GM19193 (cell line): ENCODE measurements around the gene CAMLG.

Experiments used
- POLR2A ChIP-seq: IDR thresholded peaks from 4 replicates; pipeline ENCODE4 v1.6.1; 2011; ENCODE audit not compliant: insufficient read depth, insufficient read length; ENCODE audit errors: extremely low read depth

The CAMLG gene

DNA sequence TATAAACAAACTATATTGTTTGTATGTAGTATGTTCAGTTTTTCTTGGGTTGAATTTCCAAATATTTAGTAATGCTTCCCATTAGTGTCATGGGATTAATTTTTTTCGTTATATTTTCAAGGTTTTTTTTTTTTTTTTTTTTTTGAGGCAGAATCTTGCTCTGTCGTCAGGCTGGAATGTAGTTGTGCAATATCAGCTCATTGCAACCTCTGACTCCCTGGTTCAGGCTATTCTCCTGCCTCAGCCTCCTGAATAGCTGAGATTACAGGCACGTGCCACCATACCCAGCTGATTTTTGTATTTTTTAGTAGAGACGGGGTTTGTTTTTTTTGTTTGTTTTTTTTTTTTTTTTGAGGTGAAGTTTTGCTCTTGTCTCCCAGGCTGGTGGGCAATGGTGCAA is 30.9 kb downstream of the CAMLG start:
- TF ChIP-seq POLR2A: no peak

DNA sequence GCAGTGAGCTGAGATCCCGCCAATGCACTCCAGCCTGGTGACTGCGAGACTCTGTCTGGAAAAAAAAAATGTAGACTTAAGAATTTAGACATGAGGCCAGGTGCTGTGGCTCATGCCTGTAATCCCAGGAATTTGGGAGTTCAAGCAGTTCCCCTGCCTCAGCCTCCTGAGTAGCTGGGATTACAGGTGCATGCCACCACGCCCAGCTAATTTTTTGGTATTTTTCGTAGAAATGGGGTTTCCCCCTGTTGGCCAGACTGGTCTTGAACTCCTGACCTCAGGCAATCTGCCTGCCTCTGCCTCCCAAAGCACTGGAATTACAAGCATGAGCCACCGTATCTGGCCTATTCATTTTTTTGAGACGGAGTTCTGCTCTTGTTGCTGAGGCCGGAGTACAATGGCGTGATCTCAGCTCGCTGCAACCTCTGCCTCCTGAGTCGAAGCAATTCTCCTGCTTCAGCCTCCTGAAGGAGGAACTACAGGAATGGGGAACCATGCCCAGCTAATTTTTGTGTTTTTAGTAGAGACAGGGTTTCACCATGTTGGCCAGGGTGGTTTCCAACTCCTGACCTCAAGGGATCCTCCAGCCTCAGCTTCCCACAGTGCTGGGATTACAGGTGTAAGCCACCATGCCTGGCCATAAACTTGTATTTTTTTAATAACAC is 34.2 kb downstream of the CAMLG start:
- TF ChIP-seq POLR2A: no peak

DNA sequence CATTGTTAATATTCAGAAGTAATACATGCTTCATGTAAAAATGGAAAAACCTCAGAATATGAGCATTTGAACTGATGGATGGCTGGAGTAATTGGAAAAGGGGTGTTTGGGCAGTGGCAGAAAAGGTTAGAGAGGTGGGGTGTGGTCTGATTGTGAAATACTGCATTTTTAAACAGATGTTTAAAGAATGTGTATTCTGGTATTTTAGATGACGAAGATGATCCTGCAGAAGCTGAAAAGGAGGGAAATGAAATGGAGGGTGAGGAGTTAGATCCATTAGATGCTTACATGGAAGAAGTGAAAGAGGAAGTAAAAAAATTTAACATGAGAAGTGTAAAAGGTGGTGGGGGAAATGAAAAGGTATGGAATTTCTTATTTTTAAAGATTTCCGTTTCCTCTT is 39.0 kb downstream of the CAMLG start:
- TF ChIP-seq POLR2A: no peak

DNA sequence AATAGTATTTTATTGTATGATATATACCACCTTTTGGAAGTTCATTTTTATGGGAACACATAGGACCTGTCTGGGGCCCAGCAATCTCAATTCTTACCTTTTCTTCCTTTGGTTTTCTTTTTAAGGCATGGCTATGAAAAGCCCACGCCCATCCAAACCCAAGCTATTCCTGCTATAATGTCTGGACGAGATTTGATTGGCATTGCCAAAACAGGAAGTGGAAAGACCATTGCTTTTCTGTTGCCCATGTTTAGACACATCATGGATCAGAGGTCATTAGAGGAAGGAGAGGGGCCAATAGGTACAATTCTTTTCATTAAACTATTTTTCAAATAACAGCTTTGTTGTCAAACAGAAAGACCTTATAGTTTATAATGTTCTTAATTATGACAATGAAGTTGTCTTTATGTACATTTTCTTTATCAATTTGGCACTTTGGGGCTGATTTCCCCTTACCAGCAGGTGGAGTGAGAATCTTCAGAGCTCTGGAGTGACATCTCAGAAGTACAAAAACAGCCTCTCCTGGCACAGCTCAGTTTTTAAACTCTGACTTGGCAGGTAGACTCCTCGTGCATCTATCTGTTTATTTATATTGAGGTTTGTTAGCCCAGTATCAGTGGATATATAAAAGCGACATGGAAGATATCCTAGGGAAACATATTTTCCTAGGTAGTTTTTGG is 46.0 kb downstream of the CAMLG start:
- no peak for TF ChIP-seq POLR2A

DNA sequence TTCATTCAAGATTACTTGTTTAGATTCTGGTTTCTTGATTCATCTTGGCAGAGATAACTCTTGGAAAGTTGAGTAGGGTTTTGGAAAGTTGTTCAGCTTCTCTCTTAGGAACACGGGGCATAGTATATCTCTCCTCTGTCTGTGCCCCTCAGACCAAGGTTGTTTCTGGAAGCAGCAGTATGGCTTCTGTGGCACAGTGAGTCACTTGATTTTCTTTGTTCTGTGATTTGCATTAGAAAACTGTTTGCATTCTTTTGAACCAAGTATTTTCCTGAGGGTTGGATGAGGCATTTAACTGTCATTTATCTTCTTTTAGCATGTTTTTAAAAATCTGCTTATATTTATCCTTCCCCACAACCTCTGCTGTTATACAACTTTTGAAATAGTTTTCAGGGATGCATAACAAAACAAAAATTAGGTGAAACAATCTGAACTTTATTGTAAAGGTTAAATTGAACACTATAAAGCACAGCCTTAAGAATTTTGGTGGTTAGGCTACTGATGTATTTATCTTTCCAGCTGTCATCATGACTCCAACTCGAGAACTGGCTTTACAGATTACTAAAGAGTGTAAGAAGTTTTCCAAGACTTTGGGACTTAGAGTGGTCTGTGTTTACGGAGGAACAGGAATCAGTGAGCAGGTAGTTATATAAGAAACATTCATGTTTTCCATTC is 46.7 kb downstream of the CAMLG start:
- no peak for TF ChIP-seq POLR2A

DNA sequence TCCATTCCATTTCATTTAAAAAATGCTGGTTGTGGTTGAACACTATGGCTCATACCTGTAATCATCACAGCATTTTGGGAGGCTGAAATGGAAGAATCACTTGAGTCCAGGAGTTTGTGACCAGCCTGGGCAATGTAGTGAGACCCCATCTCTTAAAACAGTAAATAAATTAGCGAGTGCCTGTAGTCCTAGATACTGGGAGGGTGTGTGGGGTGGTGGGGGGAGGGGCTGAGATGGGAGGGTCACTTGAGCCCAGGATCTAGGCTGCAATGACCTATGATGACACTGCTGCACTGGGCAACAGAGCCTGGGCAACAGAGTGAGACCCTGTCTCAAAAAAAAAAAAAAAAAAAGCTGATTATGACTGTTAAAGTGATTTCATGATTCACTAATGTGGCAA is 49.3 kb downstream of the CAMLG start:
- TF ChIP-seq POLR2A: no peak

DNA sequence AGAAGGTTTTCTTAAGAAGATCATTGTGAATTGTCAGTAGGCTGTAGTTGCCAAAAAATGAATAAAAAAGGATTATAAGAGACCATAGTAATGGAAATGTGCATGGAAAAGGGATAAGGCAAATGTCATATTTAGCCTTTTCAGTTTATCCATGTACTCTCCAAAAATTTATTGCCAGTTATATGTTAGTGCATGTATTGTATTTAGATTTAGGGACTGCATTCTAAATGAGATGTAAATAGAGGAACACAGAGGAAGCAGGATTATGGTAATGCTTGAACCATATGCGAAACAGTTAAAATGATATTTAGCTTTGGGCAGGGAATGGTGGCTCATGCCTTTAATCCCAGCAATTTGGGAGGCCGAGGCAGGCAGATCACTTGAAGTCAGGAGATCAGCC is 53.2 kb downstream of the CAMLG start:
- TF ChIP-seq POLR2A: no peak

DNA sequence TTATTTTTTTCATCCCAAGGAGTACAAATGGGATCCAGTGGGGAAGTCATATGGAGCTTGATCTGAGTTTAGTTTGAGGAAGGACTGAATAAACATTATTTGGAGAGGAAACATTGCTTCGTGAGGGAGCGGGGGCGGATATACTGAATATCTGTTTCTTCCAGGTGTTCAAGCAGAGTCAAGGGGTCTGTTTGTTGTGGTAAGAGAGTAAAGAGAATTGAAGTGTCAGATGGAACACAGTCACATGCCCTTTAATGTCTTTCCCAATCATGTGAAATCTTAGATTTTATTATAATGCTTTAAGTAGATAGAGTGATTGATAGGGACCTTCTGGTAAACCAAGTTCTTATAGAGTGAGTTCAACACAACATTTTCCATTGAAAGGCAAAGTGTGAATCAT is 53.9 kb downstream of the CAMLG start:
- no peak for TF ChIP-seq POLR2A

DNA sequence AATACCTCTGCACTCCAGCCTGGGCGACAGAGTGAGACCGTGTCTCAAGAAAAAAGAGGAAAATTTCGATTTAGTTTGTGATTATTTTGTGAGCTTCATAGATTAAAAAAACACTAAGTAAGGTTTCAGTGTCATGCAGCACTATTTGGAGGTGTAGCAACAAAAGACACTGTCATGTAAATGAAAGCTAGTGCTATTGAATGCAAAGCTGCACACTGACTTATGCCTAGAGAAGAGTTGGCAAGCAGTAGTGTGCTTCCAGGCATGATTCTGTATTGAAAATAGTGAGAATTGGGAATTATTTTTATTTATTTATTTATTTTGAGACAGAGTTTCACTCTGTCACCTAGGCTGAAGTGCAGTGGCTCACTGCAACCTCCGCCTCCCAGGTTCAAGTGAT is 54.8 kb downstream of the CAMLG start:
- TF ChIP-seq POLR2A: no peak

DNA sequence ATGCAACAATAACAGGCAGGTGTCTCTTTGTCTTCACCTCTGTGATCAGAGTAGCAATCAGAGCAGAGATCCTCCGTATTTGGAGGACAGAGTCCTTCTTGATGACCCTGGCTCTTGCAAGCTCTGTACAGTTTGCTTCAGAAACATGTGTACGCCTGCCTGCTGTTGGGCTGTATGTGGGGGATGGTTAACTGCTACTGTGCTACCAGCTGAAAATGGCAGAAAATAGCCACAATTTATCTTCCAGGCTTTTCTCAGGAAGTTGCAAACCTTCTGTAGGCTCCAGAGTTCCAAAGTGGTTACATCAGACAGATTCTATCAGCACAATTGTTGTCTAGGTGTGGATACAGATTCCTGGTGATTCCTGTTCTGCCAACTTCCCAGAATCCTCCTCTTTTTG is 55.7 kb downstream of the CAMLG start:
- no peak for TF ChIP-seq POLR2A

DNA sequence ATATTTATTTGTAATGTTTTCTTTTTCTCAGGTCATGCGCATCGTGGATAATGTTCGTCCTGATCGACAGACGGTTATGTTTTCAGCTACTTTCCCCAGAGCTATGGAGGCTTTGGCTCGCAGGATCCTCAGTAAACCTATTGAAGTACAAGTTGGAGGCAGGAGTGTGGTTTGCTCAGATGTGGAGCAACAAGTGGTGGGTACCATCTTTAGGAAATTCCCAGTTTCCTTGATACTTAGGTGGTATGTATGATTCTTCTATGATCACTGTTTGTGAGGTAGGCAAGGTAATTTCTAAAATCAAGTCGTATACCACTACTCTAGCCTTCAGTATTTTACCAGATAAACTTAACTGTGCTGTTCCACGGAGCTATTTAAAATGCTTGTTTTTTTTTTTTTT is 56.5 kb downstream of the CAMLG start:
- TF ChIP-seq POLR2A: no peak

DNA sequence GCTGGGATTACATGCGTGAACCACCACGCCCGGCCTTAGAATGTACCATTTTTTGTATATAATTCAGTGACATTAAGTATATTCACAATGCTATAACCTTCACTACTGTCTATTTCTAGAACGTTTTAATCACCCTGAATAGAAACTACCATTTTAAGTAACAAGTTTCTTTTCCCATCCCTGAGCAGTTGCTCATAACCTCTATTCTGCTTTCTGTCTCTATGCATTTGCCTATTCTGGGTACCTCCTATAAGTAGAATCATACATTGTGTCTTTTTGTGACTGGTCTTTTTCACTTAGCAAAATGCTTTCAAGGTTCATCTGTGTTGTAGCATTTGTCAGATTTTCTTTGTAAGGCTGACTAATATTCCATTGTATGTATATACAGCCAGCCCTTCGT is 60.1 kb downstream of the CAMLG start:
- TF ChIP-seq POLR2A: no peak
